Activated CD4-positive, CD25-positive, alpha-beta regulatory T cell treated with anti-CD3 and anti-CD28 coated beads, Interleukin-2, amount 50 U/mL, for 24 hours (primary cell): ENCODE measurements around the gene P4HTM.
"Not testable (repeated sequence)": the region's sequence is repeated elsewhere in the genome, so short reads cannot be mapped to it uniquely, and the experiment has no call there.

Experiments
- ATAC-seq, 2 donors: fragments of 150-1000 bp; cut with Tn5 transposase; one replicate each; pipeline ENCODE4 v1.10.0; 2021; ENCODE audit warnings: mild to moderate bottlenecking in 1 of 2, moderate library complexity in 1 of 2

The P4HTM gene

GRCh38 chr3:48985831-48986376 is 4.1 kb upstream of the P4HTM start:
- ATAC-seq, result no peak

- no peak for ATAC-seq
Measured at GRCh38 chr3:48989126-48989795, 780 bp upstream of the P4HTM start.

GRCh38 chr3:48990636-48991469 is 812 bp downstream of the P4HTM start:
- peak; percentile 8 to 21 for ATAC-seq

- no peak for ATAC-seq
Measured at GRCh38 chr3:48991851-48992545, 2.0 kb downstream of the P4HTM start.

- no peak for ATAC-seq
Measured at GRCh38 chr3:48993834-48994233, 3.8 kb downstream of the P4HTM start.

- no peak for ATAC-seq
Measured at GRCh38 chr3:48996640-48997039, 6.6 kb downstream of the P4HTM start.

- ATAC-seq, result no peak
Measured at GRCh38 chr3:48997102-48997635, 7.1 kb downstream of the P4HTM start.

GRCh38 chr3:48997714-48998637 is 7.9 kb downstream of the P4HTM start:
- ATAC-seq, result no peak

GRCh38 chr3:48999085-48999858 is 9.2 kb downstream of the P4HTM start:
- no peak for ATAC-seq

- ATAC-seq, result no peak
Measured at GRCh38 chr3:49001155-49001554, 11.1 kb downstream of the P4HTM start.

- ATAC-seq, result no peak
Measured at GRCh38 chr3:49004352-49005302, 14.6 kb downstream of the P4HTM start.

GRCh38 chr3:49005303-49005680 is 15.3 kb downstream of the P4HTM start:
- ATAC-seq, result no peak

- ATAC-seq, result no peak
Measured at GRCh38 chr3:49005998-49006397, 16.0 kb downstream of the P4HTM start.

GRCh38 chr3:49006408-49007067 is 16.5 kb downstream of the P4HTM start:
- no peak for ATAC-seq

- peak; percentile 91 to 94 for ATAC-seq
Measured at GRCh38 chr3:49007068-49007770, 17.2 kb downstream of the P4HTM start, which contains the start of gene WDR6. TSS of gene WDR6 (plus strand) at chr3:49007391. CDS start at chr3:49007432, 41 bp downstream.

GRCh38 chr3:49007771-49008528 is 17.9 kb downstream of the P4HTM start:
- peak; percentile 52 to 53 for ATAC-seq

- ATAC-seq, result not testable (repeated sequence)
Measured at GRCh38 chr3:49008627-49009026, 18.6 kb downstream of the P4HTM start.

GRCh38 chr3:49009396-49009795 is 19.4 kb downstream of the P4HTM start:
- no peak for ATAC-seq
